ENCODE data around the gene RABGAP1L.
"Not testable (repeated sequence)": the region's sequence is repeated elsewhere in the genome, so short reads cannot be mapped to it uniquely, and the experiment has no call there.

- TF ChIP-seq POLR2A (IDR thresholded peaks at IDR 0.05; ENCODE audit: low read depth, low read length); CTCF (IDR thresholded peaks at IDR 0.05; ENCODE audit: extremely low read depth in 1 of 2, insufficient read depth in 1 of 2, low read depth in 1 of 2, low read length in 2 of 2); POLR2AphosphoS5 (IDR thresholded peaks at IDR 0.05; ENCODE audit: insufficient read depth, low read depth, low read length): not testable (repeated sequence)
Observed at GRCh38 chr1:174143727-174144396, 15.5 kb upstream of the RABGAP1L start.

All from endothelial cell of umbilical vein (primary cell).